Activated CD8-positive, alpha-beta memory T cell treated with anti-CD3 and anti-CD28 coated beads for 1 hour (primary cell): Measurements from ENCODE around the gene WLS.

Experiments used
- DNase-seq, 2 donors: peaks; one replicate each; pipeline ENCODE4 v3.0.0-alpha.2; 2020; ENCODE audit warnings: low read depth in 1 of 2; ENCODE audit errors: extremely low read depth in 1 of 2

WLS gene

DNA sequence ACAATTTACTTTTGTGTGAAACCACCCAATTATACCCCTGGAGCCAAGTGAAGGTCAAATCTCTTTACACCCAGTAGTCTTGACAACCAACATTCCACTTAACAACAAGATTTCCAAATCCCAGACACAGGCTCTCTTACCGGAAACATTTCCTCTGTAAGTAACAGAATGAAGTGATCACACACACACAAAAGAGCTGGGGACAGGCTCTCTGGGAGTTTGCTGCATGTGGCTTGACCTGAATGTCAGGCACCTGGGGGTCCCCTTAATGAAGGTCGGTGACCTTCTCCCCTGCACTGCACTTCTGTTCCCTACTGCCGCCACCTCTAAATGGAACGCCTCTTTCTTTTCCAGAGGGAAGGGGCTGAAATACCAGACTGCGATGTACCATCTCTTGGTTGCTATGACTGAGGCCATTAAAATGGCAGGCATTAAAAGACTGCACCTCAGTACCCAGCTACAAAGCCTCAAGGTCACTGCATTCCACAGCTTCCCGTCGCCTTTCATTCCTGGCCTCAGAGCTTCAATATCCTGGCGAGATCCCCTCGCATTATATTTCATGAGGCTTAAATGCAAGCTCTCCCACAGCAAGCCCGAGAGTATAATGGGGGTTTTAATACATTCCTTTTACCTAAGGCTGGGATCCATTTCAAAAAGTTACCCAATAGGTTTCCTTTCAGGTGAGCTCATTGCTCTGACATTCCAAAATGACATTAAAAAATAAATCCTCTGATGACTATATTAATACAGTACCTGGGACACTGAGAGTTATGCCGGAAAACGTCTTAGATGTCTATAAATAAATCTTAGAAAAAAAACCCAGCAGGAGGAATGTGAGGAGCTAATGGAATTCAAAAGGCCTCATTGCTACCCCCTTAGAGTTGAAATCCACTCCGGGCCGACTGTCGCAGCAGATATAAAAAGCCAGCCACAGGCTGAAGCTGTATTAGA is 91.0 kb downstream of the WLS start:
- DNase-seq, result no peak

DNA sequence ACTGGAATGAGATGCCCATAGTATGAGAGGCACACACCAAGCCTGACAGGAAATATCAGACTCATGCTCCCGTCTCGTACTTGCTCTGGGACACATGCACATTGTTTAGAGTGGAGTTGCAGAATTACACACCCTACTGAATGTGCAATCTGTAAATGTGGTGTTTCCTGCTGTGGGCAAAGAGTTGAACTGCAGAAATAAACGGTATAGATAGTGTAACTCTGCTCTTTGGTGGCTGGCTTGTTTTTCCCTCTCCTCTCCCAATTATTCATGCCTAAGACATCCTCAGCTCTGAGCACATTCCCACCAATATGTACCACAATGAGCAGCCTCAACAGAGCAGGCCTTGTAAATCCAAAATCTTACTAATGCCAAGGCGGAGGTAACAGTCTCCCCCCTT is 91.8 kb downstream of the WLS start:
- no peak for DNase-seq

DNA sequence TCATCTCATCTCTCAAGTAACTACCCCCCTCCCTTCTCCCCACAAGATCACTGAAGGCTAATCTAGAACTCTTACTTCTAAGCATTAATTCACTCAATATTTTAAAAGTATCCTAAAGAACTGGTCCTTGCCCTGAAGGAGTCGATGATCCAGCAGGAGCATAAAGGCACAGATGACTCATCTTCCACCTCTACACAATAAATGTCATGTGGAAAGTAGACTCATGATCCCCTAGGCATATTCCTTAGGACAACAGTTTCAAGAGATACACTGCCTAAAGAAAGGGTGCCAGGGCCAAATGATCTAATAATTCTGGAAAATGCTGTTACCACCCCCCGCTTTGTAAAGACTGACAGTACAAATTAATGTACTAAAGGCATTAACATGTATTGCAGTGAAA is 96.1 kb downstream of the WLS start:
- no peak for DNase-seq

DNA sequence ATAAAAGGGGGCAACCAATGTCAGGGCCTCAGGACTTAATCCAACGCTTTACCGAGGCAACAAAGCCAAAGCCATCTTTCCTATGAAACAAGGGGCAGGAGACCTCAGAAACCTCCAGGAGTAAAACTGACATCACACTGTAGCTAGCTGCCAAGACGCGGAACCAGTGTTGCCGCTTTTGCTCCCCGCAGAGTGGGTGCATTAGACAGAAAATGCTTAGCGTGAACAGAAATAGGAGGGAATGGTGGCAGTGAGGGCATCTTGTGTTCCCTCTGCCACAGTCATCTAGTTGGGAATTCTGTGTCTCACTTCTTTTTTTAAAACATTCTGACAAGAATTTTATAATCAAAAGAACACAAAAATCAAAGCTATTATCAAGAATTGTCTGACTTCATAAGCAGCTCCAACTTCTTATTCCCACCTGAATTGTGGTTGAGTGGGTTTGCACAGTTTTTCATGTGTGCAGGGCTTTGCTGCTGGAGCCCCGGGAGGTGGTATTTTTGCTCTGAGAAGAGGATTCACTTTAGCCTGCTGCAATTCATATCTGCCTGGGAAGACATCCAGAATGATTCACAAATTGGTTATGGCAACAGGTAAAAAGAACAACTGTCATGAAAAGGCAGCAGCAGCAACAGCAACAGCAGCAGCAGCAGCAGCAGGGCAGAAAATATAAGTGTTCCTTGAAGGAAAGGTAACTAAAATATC is 99.7 kb downstream of the WLS start:
- no peak for DNase-seq

DNA sequence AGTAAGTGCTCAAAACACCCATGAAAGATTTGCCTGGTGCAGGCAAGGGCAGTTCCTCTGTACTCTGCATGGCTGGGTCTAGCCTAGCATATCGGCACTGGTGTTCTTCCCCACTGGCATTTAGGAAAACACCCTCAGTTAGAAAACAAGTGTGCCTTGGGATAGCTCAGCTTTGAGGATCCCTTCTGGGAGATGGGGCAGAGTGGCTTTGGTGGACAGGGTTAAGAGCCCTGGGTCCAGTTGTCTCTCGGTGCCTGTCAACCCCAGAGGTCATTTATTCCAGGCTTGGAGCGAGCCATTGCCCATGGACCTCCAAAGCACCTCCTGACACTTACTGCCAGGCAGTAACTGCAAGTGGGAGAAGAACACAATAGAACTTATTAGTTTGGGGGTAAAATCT is 101.1 kb downstream of the WLS start:
- no peak for DNase-seq

DNA sequence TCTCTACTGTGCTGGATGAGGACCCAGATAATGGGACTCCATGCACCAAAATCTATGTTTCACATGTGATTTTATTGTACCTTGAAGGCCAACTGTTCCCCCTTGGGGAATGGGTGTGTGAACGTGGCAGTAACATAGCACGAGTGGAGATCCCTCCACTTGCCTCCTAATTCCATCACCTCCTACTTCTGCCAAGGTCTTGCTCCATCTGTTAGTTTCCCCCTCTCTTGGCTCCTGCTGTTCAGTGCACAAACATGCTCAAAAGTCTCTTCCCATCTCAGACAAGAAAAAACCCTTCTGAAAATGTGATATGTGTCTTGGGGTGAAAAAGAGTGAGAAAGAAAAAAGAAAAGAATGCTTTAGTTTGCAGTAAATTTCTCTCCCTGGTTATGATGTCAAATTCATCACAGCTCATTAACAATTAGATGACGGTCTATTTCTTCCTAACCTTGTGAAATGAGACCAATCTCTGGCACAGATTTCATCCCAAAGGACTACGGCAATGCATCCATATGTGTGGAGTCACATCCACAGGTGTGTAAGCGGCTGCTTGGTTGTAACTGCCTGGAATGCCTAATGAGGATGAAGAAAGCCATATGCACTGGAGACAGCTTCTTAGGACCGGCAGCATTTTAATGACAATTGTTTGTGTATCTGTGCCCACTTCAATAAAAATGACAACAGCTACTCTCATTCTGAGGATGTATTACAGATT is 102.6 kb downstream of the WLS start:
- no peak for DNase-seq

DNA sequence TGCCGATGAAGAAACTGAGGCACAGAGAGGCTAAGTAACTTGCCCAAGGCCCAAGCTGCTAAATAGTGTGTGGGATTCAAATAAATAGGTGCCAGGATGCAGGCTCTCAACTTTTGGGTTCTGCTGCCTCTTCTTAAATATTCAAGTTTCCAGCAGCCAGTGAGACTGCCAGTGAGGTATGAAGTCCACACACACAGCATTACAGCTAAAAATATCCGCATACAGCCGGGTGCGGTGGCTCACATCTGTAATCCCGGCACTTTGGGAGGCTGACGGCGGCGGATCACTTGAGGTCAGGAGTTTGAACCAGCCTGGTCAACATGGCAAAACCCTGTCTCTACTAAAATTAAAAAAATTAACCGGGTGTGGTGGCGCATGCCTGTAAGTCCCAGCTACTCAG is 103.5 kb downstream of the WLS start:
- DNase-seq, result no peak

DNA sequence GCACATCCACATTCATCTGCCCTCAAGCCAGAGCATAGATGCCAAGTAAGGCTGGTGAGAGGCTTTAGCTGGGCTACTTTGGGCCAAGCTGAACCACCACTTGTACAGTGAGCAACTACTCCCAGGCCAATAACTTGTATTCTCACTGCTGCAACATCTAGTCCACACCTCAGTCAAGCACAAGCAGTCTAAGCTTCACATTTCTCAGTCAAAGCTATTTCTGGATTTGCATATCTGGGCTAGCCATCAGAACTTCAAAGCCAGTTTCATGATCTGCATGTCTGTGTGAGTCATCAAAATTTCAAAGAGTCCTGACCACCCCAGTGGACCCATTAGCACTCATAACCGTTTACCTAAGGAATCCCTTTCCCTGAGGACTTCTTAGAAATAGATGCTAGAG is 104.2 kb downstream of the WLS start:
- DNase-seq, result no peak

DNA sequence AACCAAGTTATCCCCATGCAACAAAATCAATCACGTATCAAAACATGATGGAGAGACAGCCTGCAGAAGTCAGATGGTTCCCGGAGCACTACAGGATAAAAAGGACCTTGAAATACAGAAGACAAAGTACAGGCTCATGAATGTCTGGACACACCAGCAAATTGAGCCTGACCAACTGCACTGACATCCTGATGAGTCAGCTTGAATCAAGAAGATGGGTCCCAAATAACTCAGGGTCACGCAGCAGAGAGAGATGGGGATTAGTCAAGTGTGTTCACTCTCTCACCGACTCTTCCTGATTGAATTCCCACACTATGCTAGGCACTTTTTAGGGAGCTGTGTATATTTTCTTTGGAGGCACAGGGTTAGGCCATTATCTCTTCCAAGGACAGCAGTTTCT is 110.8 kb downstream of the WLS start:
- DNase-seq, result no peak

DNA sequence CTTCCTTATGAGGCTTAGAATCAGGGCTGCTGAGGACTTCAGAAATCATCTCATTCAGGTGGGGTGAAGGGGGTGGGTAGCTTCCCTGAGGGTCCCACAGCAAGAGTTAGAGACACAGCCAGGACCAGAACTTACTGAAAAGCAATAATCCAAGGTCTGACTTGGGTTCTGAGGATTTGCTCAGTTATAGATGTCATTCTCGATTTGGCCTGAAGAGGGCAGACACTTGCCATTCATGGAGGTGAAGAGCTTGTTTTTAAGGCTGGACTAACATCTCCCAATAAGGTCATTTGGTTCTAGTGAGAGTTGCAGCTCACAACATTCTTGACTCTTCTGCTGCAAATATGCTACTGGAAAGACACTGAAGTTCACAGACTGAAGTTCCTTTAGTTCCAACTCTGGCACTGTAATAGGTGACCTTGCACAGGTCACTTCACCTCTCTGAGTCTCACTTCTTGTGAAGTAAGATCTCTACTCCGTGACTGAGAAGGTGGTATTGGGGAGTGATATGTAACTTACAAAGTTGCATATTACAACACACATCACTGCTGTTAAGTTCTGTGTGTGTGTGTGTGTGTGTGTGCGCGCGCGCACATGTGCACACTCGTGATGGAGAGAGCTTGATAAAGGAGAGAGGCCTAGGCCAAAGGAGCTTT is 112.1 kb downstream of the WLS start:
- no peak for DNase-seq

DNA sequence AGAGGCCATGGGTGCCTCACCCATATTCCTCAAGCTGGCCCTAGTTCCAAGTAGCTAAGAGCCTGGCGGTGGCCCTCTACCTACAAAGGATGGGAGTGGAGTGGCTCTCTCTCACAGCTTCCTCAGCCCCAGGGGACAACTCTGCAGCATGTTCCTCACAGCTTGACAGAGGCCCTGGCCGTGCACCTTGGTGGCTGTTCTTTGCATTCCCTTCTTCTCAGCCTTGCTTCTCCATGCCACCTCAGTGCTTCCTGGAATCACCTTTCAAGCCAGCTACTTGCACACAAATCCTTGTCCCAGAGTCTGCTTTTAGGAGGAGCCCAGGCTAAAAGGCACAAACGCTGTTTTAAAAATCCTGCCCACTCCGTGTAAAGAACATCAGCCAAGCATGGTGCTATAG is 112.9 kb downstream of the WLS start:
- DNase-seq, result no peak

DNA sequence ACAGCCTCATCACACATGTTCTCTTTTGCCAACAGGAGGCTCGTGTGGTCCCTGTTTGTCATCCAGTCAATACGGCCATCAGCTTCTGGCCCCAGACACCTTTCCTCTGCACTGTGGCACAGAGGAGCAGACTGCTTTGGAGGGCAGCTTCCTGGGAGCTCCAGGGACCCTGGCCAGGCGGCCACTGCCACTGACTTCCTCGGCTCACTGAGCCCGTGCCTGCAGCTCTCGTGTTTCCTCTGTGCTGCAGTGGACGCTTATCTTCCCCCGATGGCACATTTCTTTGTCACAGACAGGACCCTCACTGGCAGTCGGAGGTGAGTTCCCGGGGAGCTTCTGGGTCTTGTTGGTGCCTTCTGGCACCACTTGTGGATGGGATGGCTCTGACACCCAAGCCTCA is 114.9 kb downstream of the WLS start:
- no peak for DNase-seq

DNA sequence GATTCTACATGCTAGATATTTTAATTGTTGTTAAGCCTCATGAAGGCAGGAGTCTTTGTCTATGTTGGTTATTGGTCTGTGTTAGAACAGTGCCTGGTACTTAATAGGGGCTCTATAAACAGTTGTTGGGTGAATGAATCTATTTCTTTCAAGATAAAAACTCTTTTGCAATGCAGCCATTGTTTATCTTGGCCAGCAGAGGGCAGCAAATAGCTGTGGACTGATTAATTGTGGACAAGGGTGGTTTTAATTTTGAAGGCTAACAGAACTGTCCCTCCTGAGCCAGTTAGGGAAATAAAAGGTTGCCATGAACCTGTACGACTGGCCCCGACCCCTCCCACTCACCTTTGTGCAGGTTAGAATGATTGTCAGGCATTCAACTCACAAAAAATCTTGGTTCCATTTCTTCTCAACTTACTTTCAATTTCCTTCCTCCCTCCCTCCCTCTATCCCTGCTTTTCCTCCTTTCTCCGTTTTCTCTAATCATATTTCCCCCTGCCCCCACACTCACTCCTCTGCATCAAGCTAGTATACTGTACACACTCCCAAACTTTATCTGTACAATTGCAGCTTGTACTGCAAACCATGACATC is 115.6 kb downstream of the WLS start:
- peak in 1 of 2 donors; percentile 23 for DNase-seq

DNA sequence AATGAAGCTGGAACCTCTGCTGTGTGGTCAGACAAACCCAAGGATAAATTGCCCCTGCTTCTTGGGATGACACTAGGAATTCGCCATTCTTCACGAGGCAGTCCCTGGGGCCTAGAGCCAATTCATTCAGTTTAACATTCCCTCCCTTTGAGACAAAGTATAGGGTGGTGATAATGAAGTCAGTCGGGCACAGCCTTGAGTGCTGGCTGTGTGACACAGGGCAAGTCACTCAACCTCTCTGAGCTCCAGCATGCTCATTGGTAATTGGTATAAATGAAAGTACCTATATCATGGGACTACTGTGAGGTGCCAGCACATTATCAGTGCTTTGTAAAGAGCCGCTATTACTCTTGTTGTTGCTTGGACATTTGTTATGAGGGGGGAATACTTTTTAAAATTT is 117.0 kb downstream of the WLS start:
- DNase-seq, result no peak

DNA sequence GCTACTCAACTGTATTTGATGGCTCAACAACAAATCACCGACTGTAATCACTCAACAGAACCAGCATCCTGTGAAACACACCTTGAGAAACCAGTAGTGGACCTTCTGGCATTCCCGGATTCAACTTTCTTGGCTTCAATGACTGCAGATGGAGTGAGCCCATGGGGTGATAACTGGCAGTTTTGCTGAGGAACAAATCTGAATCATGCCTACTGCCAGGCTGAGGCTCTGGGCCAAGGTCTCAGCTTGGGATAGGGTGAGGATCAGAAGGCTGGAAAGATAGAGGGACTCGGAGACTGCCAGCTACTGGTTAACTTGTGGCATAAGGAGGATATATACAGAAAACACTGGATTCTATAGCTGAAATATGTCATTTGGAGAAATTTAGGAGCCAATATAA is 118.4 kb downstream of the WLS start:
- DNase-seq, result no peak

DNA sequence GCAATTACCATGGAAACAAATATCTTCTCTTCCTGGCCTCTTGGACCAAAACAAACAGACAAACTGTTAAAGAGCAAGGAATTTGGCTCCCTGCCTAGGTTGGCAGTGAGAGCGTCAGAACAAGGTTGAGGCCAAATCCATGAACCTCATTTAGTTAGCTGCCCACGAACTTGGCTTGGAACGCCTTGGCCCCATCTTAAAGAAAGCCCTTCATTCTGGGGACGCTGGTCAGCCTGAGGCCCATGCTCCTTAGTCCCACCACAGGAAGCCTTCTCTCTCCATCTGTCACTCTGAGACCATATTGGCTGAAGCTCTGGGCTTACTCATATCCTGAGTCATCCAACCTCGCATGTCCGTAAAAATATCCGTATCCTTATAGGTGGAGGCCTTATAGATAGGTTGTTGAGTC is 119.5 kb downstream of the WLS start:
- DNase-seq, result no peak

DNA sequence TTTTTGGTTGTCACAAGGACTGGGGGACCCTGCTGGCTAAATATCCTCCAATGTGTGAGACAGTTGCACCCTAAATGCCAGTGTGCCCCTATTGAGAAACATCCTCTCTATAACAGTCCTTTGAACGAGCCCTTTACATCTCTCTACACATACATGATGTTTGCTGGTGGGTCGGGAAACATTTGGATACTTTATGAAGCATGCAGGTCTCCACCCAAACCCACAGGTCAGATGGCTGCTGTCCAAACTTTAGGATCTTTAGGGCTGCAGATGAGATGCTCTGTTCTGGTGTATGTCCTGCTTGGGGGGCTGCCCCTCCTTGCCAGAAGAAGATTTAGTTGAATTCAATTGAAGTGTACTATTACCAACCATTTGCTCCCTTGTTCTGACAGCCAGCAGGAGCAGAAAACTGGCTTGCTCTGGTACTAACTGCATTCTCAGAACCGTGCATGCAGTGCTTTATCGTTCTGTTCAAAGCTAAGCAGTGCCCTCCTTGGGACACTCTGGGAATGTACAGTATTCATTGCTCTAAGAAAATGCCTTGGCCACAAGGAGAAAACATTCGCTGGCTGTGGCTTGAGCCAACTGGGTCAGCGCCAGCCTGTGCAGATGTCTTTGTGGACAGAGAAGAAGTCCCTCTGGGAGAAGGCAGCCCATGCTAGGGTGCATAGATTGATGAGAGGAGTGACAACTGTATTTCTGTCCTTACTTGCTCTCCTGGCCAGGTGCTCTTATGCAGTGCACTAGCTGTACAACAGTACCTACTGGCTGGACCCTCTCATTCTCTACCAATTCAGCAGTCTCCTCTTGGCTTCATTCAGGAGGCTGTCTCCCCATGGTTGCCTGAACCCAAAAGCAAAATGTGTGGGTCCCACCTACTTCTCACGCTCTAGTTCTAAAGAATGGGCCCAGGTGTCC is 120.5 kb downstream of the WLS start:
- DNase-seq, result no peak

DNA sequence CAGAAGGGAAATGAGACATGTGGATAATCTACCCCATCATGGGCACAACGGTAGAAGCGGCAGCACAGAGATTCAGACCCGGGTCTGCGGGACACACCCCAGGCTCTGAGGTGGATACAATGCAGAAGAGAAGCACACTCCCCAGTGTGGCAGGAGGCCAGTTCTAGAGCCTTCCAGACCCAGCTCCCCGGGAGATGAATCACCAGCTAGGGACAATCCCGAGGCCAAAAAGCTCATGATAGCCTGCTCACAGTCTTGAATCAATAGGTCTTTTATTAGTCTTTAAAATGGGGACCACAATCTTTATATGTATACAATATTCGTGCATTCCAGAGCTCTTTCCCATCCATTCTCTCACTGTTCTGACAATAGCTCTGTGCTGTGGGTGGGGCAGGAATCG is 124.6 kb downstream of the WLS start:
- DNase-seq, result no peak

DNA sequence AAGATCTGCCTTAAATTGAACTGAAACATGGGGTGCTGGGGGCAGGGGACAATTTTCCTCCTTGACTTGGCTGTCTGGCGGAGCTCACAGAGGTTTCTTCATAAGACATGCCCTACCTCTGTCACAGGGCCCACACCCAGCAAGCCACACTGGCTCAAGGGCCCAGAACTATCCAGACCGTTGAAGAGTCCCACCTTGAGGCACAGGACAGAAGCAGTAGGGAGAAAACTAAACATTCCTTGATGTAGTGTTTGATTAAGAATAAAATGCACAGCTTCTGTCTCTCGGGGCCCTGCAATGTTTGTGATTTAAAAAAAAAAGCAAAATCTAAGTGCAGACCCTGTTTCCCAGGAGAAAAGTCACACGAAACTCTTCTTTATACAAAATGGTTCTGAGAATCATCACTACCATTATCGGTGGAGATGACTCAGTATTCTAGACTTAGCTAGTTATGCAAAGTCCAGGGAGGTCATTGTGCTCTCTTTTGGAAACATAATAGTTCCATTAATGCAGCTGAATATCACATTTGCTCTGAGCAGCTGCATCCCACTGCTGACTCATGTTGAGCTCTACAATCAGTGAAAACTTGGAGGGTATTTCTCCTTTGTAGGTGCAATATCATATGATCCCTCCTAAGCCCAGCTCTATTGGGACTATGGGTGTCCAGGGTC is 128.3 kb downstream of the WLS start:
- DNase-seq, result no peak
